HG03039 (cell line): ENCODE measurements around the gene POLR2B.

ENCODE experiments used
- ATAC-seq: cut with Tn5 transposase; IDR thresholded peaks from one replicate; pipeline ENCODE4 v1.9.1; 2021; ENCODE audit warnings: mild to moderate bottlenecking, moderate library complexity; ENCODE audit not compliant: unreplicated experiment

POLR2B gene

DNA sequence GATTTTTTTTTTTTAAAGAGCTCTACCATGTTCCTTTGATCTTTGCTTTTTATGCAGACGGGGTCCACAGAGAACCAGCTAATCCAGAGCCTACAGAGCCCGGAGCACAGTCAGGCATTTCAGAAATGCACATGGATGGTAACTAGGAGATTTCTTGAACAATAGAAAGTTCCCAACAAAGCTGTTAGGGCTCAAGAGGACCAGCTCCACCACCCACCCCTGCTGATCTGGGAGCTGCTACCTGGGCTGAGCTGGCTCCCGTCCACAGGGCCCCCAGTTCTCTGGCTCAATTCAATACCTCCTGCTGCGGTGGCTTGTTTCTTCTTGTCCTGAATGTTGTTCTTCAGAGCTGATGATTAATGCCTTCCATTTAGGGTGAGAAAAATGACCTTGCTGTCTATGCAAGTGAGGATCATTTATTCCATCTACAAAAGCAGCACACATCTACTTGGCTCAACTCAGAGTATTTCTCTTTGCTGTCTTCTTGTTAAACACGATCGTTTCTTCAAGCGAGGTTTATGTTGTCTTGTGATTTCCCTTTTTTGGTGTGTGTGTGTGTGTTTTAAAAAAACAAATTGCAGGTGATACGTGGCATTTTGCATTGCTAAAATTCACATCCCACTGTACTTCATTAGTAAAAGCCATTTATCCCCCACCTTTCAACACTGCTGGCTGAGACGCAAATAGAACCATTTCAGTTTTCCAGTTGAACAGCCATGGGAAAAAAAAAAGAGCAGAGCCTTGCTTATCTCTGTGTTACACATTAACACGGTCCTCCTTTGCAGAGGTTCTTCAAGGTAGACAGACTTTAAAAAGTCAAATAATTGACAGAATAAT lies 100.2 kb downstream of the POLR2B start:
- ATAC-seq, result no peak
